Calu3 (cell line): Measurements from ENCODE around the gene CYP46A1. TPM values are rescaled to one million over a fixed set of nuclear protein-coding genes. Genes with fewer than 3 reads are reported as not detected.

Experiments used
- BruUV-seq: library from RNA; stranded (reverse); fragments of 400-500 nt; replicated peaks from 2 replicates; lab custom pipeline; 2021; lab: Mats Ljungman, UMichigan
- CTCF ChIA-PET: fragments of 300-600 bp; sonication (Branson Sonifier 250); formaldehyde crosslinking; loops from one replicate; lab custom pipeline; 2022; ENCODE audit warnings: antibody characterized with exemption; lab: Charles Lee
- DNase-seq: peaks from one replicate; pipeline ENCODE4 v3.0.0; 2022
- H3K27ac Mint-ChIP-seq: one replicate; pipeline ENCODE4 v1.8.0; 2022; ENCODE audit warnings: mixed read lengths; ENCODE audit not compliant: unreplicated experiment
- H3K27me3 Mint-ChIP-seq: one replicate; pipeline ENCODE4 v1.8.0; 2022; ENCODE audit warnings: mixed read lengths; ENCODE audit not compliant: unreplicated experiment
- H3K36me3 Mint-ChIP-seq: one replicate; pipeline ENCODE4 v1.8.0; 2022; ENCODE audit warnings: mild to moderate bottlenecking, moderate library complexity, mixed read lengths; ENCODE audit not compliant: insufficient read depth, unreplicated experiment
- H3K4me1 Mint-ChIP-seq: one replicate; pipeline ENCODE4 v1.8.0; 2022; ENCODE audit warnings: mild to moderate bottlenecking, low read depth, mixed read lengths; ENCODE audit not compliant: unreplicated experiment
- H3K4me3 Mint-ChIP-seq: one replicate; pipeline ENCODE4 v1.8.0; 2022; ENCODE audit warnings: mild to moderate bottlenecking, low read depth, moderate library complexity, mixed read lengths; ENCODE audit not compliant: unreplicated experiment
- H3K9me3 Mint-ChIP-seq: one replicate; pipeline ENCODE4 v1.8.0; 2022; ENCODE audit warnings: low read depth, mixed read lengths; ENCODE audit not compliant: unreplicated experiment
- intact Hi-C: fragments of 100-400 bp; cut with micrococcal nuclease; formaldehyde crosslinking; loops from one replicate; pipeline ENCODE4 v1.10.0; 2022; ENCODE audit not compliant: unreplicated experiment
- total RNA-seq: library from RNA; stranded (reverse); gene quantifications from 2 replicates; pipeline ENCODE4 v1.2.3, GENCODE V29; 2022
- TF ChIP-seq, protein P1 (sequence below): fragments of 200-600 bp; IDR thresholded peaks from one replicate; pipeline ENCODE4 v1.8.0; 2022; ENCODE audit warnings: antibody characterized with exemption; ENCODE audit not compliant: unreplicated experiment

The CYP46A1 gene
- total RNA-seq, 1 experiment from 2014 or later = not detected

DNA sequence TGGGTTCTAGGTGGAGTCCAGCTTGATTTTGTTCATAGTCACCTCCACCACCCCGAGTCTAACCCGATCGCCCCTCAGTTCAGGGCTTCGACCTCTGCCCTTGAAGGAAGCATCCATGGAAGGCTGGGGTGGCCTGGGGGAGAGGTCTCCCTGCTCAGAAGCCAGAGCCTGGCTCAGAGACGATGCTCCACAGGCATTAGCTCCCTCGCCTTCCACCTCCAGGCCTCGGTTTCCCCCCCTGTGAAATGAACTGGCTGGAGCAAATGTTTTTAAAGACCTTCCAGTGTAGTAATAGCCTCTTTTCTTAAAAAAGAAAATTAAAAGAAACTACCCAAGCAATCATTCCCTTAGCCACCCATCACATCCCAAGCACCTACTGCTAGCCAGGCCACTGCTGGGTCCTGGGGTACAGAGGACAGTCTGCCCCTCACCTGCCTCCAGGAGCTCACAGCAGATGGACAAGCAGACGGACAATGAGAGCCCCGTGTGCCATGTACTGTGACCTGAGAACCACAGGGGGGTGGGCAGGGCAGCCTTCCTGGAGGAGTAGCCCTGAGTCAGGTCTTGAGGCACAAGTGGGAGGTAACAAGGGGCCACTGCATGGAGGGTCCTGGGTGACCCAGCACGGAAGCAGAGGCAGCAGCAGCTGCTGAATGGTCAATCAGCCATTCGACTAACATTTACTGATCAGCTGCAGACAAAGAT, 66.8 kb downstream of the CYP46A1 start:
- no peaks in the 10 kb centered on the region for H3K27me3 Mint-ChIP-seq
- no peak overlapping the region for H3K4me3 Mint-ChIP-seq
- intact Hi-C loops = no loop called here
- H3K4me1 Mint-ChIP-seq = peaks cover 64% of the 10 kb centered on the region
- TF ChIP-seq, protein P1, sequence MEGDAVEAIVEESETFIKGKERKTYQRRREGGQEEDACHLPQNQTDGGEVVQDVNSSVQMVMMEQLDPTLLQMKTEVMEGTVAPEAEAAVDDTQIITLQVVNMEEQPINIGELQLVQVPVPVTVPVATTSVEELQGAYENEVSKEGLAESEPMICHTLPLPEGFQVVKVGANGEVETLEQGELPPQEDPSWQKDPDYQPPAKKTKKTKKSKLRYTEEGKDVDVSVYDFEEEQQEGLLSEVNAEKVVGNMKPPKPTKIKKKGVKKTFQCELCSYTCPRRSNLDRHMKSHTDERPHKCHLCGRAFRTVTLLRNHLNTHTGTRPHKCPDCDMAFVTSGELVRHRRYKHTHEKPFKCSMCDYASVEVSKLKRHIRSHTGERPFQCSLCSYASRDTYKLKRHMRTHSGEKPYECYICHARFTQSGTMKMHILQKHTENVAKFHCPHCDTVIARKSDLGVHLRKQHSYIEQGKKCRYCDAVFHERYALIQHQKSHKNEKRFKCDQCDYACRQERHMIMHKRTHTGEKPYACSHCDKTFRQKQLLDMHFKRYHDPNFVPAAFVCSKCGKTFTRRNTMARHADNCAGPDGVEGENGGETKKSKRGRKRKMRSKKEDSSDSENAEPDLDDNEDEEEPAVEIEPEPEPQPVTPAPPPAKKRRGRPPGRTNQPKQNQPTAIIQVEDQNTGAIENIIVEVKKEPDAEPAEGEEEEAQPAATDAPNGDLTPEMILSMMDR = no peak
- H3K36me3 Mint-ChIP-seq = peaks cover 7% of the 10 kb centered on the region
- H3K27ac Mint-ChIP-seq = peak overlapping the region; percentile 38
- H3K9me3 Mint-ChIP-seq = no peaks in the 10 kb centered on the region
- DNase-seq = no peak
- CTCF ChIA-PET = no interaction called here
- BruUV-seq = no TSS peak

DNA sequence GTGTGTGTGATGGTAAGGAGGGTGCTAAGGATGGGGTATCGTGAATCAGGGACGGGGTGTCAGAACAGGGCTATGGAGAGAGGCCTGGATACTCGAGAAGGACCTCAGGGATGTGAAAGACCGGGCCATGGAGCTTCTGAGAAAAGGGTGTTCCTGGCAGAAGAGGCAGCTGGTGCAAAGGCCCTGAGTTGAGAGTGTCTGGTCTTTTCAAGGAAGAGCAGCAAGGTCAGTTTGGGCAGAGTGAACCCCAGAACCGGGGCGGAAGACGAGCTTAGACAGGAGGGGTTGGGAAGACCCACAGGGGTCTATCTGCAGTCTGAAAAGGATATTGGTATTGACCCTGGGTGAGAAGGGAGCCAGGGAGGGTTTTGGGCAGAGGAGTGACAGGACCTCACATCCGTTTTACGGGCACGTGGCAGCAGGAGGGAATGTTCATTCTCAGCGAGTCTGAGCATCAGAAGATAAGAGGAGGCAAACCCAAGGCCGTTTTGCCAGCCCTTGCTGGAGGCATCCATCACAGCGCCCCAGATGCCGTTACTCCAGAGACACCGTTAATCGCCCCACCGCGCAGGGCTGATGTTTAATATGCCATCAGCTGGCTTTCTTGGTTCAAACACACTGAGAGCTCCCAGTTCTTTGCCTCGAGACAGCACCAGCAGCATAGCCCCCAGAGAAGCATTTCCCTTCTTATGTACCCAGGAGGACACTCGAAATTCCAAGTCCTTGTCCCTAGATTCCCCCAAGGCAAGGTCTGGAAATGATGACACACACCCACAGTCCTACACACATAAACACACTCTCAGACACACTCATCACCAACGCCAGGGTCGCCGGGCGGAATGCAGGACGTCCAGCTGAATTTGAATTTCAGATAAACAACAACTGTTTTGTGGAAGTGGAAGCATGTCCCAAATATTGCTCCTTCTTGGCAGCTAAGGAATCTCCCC, 67.7 kb downstream of the CYP46A1 start:
- Mint-ChIP-seq H3K4me1 (peaks cover 64% of the 10 kb centered on the region), H3K4me3 (no peak overlapping the region), H3K9me3 (no peaks in the 10 kb centered on the region), H3K27me3 (no peaks in the 10 kb centered on the region), H3K27ac (peak overlapping the region; percentile 38), H3K36me3 (peaks cover 7% of the 10 kb centered on the region)
- TF ChIP-seq, protein P1 = no peak
- CTCF ChIA-PET = interaction anchor here (1.0 to 1.4 kb wide), 3 partner anchors 11 to 22 kb away, joined by 3 to 10 read pairs (median 3); no protein-coding TSS in a partner anchor
- intact Hi-C loops = no loop called here
- no TSS peak for BruUV-seq
- DNase-seq = no peak

DNA sequence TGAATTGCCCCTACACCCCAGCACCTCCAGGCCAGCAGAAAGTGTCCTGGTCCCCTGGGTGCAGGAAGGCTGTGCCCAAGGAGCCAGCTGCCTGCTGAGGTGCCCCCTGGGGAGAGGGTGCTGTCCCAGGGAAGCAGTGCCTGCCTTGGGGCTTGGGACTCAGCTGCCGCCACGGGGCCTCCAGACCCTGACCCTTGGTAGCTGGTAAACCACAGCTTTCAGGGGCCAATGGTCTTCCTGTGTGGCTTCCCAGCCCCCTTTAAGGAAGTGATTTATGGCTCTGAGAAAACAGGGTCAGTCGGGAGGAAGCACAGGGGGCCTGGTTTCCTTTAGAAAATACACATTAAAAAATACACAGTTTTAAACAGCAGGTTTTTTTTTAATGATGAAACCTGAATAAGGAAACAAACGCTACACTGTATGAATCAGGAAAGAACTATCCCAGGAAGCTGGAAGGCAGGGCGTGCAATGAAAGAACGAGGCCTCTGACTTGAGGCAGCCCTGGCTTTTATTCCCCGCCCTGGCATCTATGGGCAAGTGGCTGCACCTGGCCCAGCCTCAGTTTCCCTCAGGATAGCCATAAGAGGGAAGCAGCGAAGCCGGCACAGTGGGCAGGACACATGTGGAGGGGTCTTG, 68.5 kb downstream of the CYP46A1 start:
- no TSS peak for BruUV-seq
- TF ChIP-seq, protein P1 = no peak
- peaks cover 7% of the 10 kb centered on the region for H3K36me3 Mint-ChIP-seq
- peaks cover 60% of the 10 kb centered on the region for H3K4me1 Mint-ChIP-seq
- intact Hi-C loops = no loop called here
- no peaks in the 10 kb centered on the region for H3K27me3 Mint-ChIP-seq
- CTCF ChIA-PET = interaction anchor here (1.0 to 1.4 kb wide), 3 partner anchors 12 to 22 kb away, joined by 3 to 10 read pairs (median 3); no protein-coding TSS in a partner anchor
- peak; percentile 60 for DNase-seq
- H3K4me3 Mint-ChIP-seq = no peak overlapping the region
- H3K27ac Mint-ChIP-seq = peak overlapping the region; percentile 36
- no peaks in the 10 kb centered on the region for H3K9me3 Mint-ChIP-seq
